HG03575 (cell line): ENCODE results near the gene DOP1B.

ENCODE experiments used
- ATAC-seq: cut with Tn5 transposase; IDR thresholded peaks from one replicate; pipeline ENCODE4 v1.9.1; 2021; ENCODE audit not compliant: unreplicated experiment, insufficient number of reproducible peaks, low FRiP score; ENCODE audit errors: extremely low read depth

DOP1B gene

DNA sequence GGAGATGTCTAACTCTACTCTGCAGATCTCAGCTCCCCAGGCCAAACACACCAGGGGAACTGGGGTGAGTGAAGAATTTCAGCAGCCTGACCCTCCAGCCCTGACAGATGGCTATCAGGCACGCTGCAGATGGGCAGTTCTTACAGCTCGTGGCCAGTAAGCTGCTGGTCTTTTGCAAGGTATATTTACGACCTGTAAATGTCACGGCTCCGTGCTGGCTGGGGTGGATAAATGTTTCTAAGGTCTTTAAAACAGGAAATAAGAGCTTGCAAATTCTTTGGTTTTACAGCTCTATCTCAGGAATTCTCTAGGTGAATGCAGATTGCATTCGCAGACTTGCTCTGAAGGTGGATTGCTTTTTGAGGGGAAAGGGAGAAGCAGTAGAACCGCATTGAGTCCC lies 10.1 kb downstream of the DOP1B start:
- ATAC-seq, result no peak

- ATAC-seq, result no peak
Measured at GRCh38 chr21:36167541-36167940, 10.9 kb downstream of the DOP1B start.

- ATAC-seq, result no peak
Measured at GRCh38 chr21:36169470-36170128, 13.0 kb downstream of the DOP1B start.

DNA sequence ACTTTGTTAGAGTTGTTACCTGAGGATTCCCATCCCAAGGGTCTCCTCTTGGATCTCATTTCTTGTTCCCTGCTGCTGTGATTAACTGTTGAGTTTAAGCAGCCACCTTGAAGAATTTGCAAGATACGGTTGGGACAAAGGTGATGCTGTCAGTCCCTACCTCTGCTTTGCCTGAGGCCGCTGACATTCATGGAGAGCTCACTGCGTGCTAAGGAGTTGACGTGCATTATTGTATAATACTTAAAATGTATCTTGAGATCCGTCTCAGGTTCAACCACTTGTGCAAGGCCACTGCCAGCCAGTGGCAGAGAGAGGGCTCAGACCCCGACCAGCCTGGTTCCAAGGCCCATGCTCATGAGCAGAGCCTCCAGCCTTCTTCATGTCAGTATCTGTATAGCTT lies 14.2 kb downstream of the DOP1B start:
- no peak for ATAC-seq

DNA sequence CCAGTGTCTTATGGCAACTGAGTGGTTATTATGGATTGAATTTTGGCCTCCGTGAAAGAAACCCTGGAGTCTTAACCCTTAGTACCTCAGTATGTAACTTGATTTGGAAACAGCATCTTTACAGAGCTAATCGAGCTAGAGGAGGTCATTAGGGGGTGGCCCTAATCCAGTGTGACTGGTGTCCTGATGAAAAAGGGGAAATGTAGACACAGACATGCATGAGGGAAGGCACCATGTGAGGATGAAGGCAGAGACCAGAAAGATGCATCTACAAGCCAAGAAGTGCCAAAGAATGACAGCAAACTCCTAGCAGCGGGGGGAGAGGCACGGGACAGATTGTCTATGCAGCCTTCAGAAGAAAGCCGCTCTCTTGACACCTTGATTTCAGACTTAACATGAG lies 14.7 kb downstream of the DOP1B start:
- ATAC-seq, result no peak

GRCh38 chr21:36171741-36172331 lies 15.2 kb downstream of the DOP1B start:
- ATAC-seq, result no peak

DNA sequence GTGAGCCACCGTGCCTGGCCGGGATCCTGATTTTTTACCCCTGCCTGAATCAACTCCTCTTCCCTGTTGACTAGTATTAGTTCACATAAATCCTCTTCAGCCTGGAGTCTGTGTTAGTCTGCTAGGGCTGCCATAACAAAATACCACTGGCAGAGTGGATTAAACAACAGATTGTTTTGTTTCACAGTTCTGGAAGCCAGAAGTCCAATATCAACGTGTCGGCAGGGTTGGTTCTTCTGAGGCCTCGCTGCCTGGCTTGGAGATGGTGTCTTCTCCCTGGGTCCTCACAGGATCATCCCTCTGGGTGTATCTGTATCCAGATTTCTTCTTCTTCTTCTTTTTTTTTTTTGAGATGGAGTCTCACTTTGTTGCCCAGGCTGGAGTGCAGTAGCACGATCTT lies 18.2 kb downstream of the DOP1B start:
- ATAC-seq, result no peak

DNA sequence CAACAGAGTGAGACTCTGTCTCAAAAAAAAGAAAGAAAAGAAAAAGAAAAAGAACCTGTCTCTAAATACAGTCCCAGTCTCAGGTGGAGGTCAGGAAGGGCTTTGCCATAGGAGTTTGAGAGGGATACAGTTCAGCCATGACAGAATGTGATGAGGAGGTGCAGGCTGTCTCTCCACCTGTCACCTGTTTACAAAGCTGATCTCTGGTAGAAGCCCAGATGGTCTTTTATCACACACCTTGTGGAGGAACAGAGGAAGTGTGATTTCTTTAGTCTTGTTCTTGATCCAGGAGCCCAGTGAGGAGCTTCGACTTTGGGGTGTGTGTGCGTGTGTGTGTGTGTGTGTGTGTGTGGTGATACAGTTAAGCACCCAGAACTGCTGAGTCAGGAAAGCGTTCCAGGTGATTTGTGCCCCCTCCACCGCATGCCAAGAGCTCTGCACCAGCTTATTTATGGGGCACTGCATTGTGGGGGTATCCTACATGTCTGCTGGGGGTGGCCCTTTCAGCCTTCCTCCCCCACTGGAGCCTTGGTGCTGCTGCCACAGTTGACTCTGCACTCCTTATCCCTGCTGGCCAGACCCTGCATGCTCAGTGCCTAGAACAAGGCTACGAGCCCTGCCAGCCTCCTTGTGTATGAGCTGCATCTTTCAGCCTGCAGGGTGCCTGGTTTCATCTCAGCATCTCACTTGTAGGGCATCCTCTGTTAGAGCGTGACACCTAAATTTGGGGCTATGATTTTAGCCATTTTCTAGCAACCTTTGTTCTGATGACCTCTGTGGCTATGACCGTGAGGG lies 19.3 kb downstream of the DOP1B start:
- ATAC-seq, result no peak

- no peak for ATAC-seq
Measured at GRCh38 chr21:36178349-36178748, 21.7 kb downstream of the DOP1B start.

DNA sequence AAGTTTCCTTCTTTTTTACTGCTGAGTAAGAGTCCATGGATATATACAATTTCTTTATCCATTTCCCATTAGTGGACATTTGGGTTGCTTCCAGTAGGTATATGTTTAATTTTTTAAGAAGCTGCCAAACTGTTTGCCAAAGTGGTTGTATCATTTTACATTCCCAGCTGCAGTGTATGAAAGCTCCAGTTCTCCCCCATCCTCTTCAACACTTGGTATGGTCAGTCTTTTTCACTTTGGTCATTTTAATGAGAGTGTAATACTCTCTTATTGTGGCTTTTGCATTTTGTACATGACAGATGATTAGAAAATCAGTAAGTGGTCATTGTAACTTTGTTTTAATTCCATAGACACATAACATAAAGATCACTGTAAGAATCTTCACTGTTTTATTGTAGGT lies 22.5 kb downstream of the DOP1B start:
- no peak for ATAC-seq

- no peak for ATAC-seq
Measured at GRCh38 chr21:36180963-36181362, 24.3 kb downstream of the DOP1B start.

DNA sequence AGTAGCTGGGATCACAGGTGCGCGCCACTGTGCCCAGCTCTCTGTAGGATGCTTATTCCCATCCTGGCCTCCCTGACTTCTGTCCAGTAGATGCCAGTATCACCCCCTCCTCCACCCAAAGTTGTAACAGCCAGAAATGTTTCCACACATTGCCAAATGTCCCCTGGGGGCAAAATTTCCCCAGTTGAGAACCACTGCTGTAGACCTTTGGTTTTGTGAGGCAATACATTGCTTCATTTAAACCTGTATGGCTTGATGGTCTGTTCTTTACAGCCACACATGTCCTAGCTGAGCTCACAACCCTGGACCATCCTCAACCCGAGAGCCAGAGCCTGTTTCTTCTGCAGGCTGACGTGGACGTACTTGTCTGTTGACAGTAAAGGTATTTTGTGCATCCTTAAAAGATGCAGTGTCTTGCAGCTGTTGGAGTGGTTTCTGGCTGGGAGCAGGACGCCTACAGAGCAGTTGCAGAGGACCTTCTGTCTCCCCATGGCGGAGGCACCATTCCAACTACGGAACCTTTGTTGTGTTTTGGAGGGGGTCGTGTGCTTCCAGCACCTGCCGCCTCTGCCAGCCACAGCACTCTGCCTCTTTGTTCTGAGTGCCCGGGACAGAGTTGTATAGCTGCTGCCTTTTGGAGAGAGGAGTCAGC lies 26.6 kb downstream of the DOP1B start:
- ATAC-seq, result no peak

- ATAC-seq, result no peak
Measured at GRCh38 chr21:36184545-36184944, 27.9 kb downstream of the DOP1B start.

- no peak for ATAC-seq
Measured at GRCh38 chr21:36185523-36185922, 28.9 kb downstream of the DOP1B start.

GRCh38 chr21:36186081-36186480 lies 29.5 kb downstream of the DOP1B start:
- ATAC-seq, result no peak

DNA sequence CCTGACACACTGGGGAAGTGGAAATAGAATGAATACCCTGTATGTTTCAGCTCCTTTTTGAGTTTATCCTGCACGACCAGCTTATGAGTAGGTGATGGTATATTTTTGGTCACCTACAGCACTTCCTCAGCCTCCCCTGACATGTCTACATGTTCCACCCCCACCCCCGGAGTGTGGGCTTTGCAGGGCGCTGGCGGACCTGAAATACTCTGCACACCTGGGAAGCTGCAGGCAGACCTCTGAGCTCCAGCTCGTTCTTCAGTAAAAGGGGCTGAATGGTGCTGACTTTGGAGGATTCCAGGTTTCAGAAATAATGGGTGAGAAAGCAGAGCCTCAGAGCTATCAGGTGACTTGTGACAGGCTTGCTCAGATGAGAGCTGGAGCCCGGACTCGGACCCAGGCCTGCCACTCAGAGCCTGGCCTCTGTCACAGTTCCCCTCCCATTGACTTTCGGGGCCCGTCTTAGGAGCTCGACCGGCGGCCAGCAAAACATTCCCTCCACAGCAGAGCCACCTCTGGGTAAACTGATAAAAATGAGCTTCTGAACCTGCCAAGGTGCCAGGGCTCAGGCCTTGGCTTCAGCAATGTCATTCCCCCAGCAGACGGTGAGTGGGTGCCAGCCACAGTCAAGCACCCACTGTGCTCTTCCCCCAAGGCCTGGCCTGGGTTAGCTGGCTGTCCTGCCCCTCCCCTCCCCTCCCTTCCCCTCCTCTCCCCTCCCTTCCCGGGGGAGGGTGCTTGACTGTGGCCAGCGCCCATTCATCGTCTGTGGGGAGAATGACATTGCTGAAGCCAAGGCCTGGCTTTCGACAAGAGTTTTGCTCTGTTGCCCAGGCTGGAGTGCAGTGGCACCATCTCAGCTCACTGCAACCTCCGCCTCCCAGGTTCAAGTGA lies 30.1 kb downstream of the DOP1B start:
- ATAC-seq, result no peak

- ATAC-seq, result no peak
Measured at GRCh38 chr21:36188081-36188681, 31.6 kb downstream of the DOP1B start.

- ATAC-seq, result no peak
Measured at GRCh38 chr21:36188937-36189336, 32.3 kb downstream of the DOP1B start.

- no peak for ATAC-seq
Measured at GRCh38 chr21:36190736-36191135, 34.1 kb downstream of the DOP1B start.
